B cell (primary cell): ENCODE results near the gene PLPP7. TPM values are rescaled to one million over a fixed set of nuclear protein-coding genes. Genes with fewer than 3 reads are reported as not detected.

Experiments used
- ATAC-seq: fragments of 200-7000 bp; cut with Tn5 transposase; one replicate; pipeline ENCODE4 v1.10.0; 2021; ENCODE audit warnings: low read depth, mild to moderate bottlenecking, moderate number of reproducible peaks, moderate library complexity
- CTCF ChIA-PET: fragments of 350-600 bp; sonication (Branson Sonifier 250); formaldehyde crosslinking; loops from one replicate; lab custom pipeline; 2021; ENCODE audit warnings: antibody characterized with exemption, inconsistent platforms; lab: Charles Lee
- POLR2A ChIA-PET: fragments of 350-600 bp; sonication (Branson Sonifier 250); formaldehyde crosslinking; loops from one replicate; lab custom pipeline; 2021; ENCODE audit warnings: antibody characterized with exemption; lab: Charles Lee
- DNase-seq: peaks from one replicate; pipeline ENCODE4 v3.0.0; 2013
- H2AFZ ChIP-seq: 2 replicates; pipeline ENCODE4 v1.6.1; 2012; ENCODE audit warnings: mild to moderate bottlenecking, low read depth, low read length; ENCODE audit not compliant: insufficient read depth, poor library complexity, severe bottlenecking
- H3K27ac ChIP-seq, 2 donors: 1 replicate in 1 of 2; 2 replicates in 1 of 2; pipeline ENCODE4 v1.5.1; 2012 to 2013; ENCODE audit warnings: low read length in 2 of 2, mild to moderate bottlenecking in 2 of 2, moderate library complexity in 1 of 2
- H3K27me3 ChIP-seq, 4 experiments: fragments of 200-600 bp in 1 of 4; sonication (generic) in 1 of 4; replicated peaks in 1 of 4; 1 replicate in 2 of 4; 2 replicates in 2 of 4; pipeline versions ENCODE4 v1.6.1 to v1.7.0; 2013 to 2016; ENCODE audit warnings: low read length in 3 of 4, mild to moderate bottlenecking in 2 of 4, mixed read lengths in 1 of 4, moderate library complexity in 1 of 4; ENCODE audit not compliant: insufficient read depth in 4 of 4, control insufficient read depth in 3 of 4; ENCODE audit errors: control extremely low read depth in 1 of 4
- H3K36me3 ChIP-seq, 2 experiments: replicated peaks in 1 of 2; 1 replicate in 1 of 2; 2 replicates in 1 of 2; pipeline versions ENCODE4 v1.6.1 to v1.7.1; 2013; ENCODE audit warnings: low read length in 1 of 2; ENCODE audit not compliant: insufficient read depth in 2 of 2, control insufficient read depth in 1 of 2; ENCODE audit errors: control extremely low read depth in 1 of 2, extremely low read depth in 1 of 2
- H3K4me1 ChIP-seq, 2 donors: fragments of 200-600 bp in 1 of 2; sonication (generic) in 1 of 2; 1 replicate in 1 of 2; 2 replicates in 1 of 2; pipeline versions ENCODE4 v1.5.1 to v1.6.1; 2013 to 2017; ENCODE audit warnings: low read length in 2 of 2; ENCODE audit not compliant: control insufficient read depth in 2 of 2, insufficient read depth in 2 of 2
- H3K4me2 ChIP-seq: replicated peaks from 2 replicates; pipeline ENCODE3; 2012; ENCODE audit warnings: mild to moderate bottlenecking, low read depth, low read length; ENCODE audit not compliant: poor library complexity, severe bottlenecking
- H3K4me3 ChIP-seq, 5 experiments: fragments of 200-600 bp in 1 of 5; sonication (generic) in 1 of 5; 1 replicate in 3 of 5; 2 replicates in 2 of 5; pipeline versions ENCODE4 v1.5.1 to v1.7.0; 2011 to 2016; ENCODE audit warnings: low read length in 4 of 5, mild to moderate bottlenecking in 4 of 5, low read depth in 2 of 5, control low read depth in 1 of 5, moderate library complexity in 1 of 5; ENCODE audit not compliant: insufficient read depth in 1 of 5; ENCODE audit errors: control extremely low read depth in 1 of 5, extremely low read depth in 1 of 5
- H3K79me2 ChIP-seq: fragments of 200-600 bp; sonication (generic); one replicate; pipeline ENCODE4 v1.6.0; 2016; ENCODE audit warnings: low read length; ENCODE audit not compliant: control insufficient read depth, insufficient read depth
- H3K9ac ChIP-seq: fragments of 200-600 bp; sonication (generic); 2 replicates; pipeline ENCODE4 v1.6.1; 2017; ENCODE audit warnings: mild to moderate bottlenecking, low read length, moderate library complexity
- H3K9me3 ChIP-seq, 3 donors: one replicate each; pipeline versions ENCODE4 v1.6.1 to v1.7.1; 2013; ENCODE audit warnings: low read length in 2 of 3; ENCODE audit not compliant: control insufficient read depth in 2 of 3, insufficient read depth in 1 of 3; ENCODE audit errors: control extremely low read depth in 1 of 3
- H4K20me1 ChIP-seq: 2 replicates; pipeline ENCODE4 v1.6.0; 2012; ENCODE audit warnings: mild to moderate bottlenecking, low read length; ENCODE audit not compliant: insufficient read depth, control insufficient read depth, poor library complexity, severe bottlenecking
- H3K27ac Mint-ChIP-seq: one replicate; pipeline ENCODE4 v1.8.0; 2021; ENCODE audit warnings: mixed read lengths
- H3K27me3 Mint-ChIP-seq: one replicate; pipeline ENCODE4 v1.8.0; 2021; ENCODE audit warnings: mixed read lengths
- H3K4me1 Mint-ChIP-seq: one replicate; pipeline ENCODE4 v1.8.0; 2021; ENCODE audit warnings: mixed read lengths
- H3K4me3 Mint-ChIP-seq: one replicate; pipeline ENCODE4 v1.8.0; 2021; ENCODE audit warnings: mixed read lengths
- H3K9me3 Mint-ChIP-seq: one replicate; pipeline ENCODE4 v1.8.0; 2022; ENCODE audit warnings: mixed read lengths; ENCODE audit not compliant: insufficient read depth
- CTCF ChIP-seq: fragments of 200-600 bp; IDR thresholded peaks from one replicate; pipeline ENCODE4 v1.8.0; 2022; ENCODE audit warnings: antibody characterized with exemption, mild to moderate bottlenecking
- EZH2 ChIP-seq: IDR thresholded peaks from 2 replicates; pipeline ENCODE4 v1.6.1; 2012; ENCODE audit warnings: borderline replicate concordance, low read depth, mild to moderate bottlenecking, moderate library complexity, low read length; ENCODE audit not compliant: insufficient read depth, poor library complexity, severe bottlenecking
- WGBS: methylation state at CpG from one replicate; pipeline ENCODE4 v1.1.5; 2013; ENCODE audit warnings: missing lambda C conversion rate; ENCODE audit not compliant: insufficient coverage; 5-methylcytosine and 5-hydroxymethylcytosine counted together
- intact Hi-C: fragments of 100-400 bp; cut with micrococcal nuclease; formaldehyde crosslinking; loops from one replicate; pipeline ENCODE4 v1.10.0; 2022
- polyA plus RNA-seq: library from polyadenylated mRNA; depleted of rRNA; stranded (reverse); fragments of >200 nt; gene quantifications from 2 replicates; pipeline ENCODE4 v1.2.3, GENCODE V29; 2012
- total RNA-seq, 2 donors: library from RNA; stranded (reverse); fragments of 120-200 nt in 1 of 2; gene quantifications; 1 replicate in 1 of 2; 2 replicates in 1 of 2; pipeline versions ENCODE4 v1.2.3 to v1.2.4, GENCODE V29; 2013 to 2022

Gene PLPP7
- total and polyA plus RNA-seq, 2 donors (not counting 1 experiment from before 2014, with no cell fraction given): 0.57 to 2.0 TPM

- Histone ChIP-seq H3K9me3 (peaks cover 0 to 18% (median 3%) of the 10 kb centered on the region in 3 donors), H3K36me3 (no peaks in the 10 kb centered on the region), H3K4me3 (no peak overlapping the region), H4K20me1 (no peaks in the 10 kb centered on the region), H3K27me3 (no peaks in the 10 kb centered on the region), H3K27ac (no peak overlapping the region), H3K4me1 (peaks cover 9 to 17% of the 10 kb centered on the region in 2 donors), H2AFZ (no peak overlapping the region), H3K79me2 (no peaks in the 10 kb centered on the region), H3K4me2 (no peak overlapping the region), H3K9ac (no peak overlapping the region)
- 79% methylated on average over 5 of the region's 5 CpGs for WGBS
- no peak for DNase-seq
- intact Hi-C loops: no loop called here
- Mint-ChIP-seq H3K27me3 (no peaks in the 10 kb centered on the region), H3K4me3 (no peak overlapping the region), H3K4me1 (peaks cover 3% of the 10 kb centered on the region), H3K27ac (no peak overlapping the region), H3K9me3 (no peaks in the 10 kb centered on the region)
- ChIA-PET CTCF (interaction anchor here (1.4 kb wide), 1 partner anchor 51 kb away, joined by 4 read pairs; no protein-coding TSS in a partner anchor), POLR2A (no interaction called here)
- no peak for TF ChIP-seq EZH2
- TF ChIP-seq CTCF: no peak
- ATAC-seq: no peak
These were observed 8.8 kb downstream of the PLPP7 start for GRCh38 chr9:131298341-131298740.

DNA sequence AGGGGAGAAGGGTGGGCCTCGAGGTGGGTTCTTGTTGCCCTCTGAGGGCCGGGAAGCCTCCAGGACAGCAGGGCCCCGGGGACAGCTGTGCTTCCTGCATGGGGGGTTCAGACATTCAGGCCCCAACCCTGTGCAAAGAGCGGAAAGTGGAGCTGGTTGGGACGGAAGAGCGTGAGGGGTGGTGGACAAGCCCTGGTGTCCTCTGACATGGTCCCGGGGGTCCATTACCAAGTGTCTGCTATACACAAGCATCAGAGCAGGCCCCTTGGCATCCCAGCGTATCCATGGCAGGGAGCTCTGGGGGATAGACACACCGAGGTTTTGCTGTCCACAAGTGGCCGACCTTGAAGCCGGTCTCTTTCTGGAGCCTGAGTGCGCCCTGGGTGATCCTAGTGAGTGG, 9.3 kb downstream of the PLPP7 start:
- no peak overlapping the region for H3K27ac ChIP-seq
- intact Hi-C loops: no loop called here
- ChIA-PET POLR2A (no interaction called here), CTCF (interaction anchor here (1.4 kb wide), 1 partner anchor 51 kb away, joined by 4 read pairs; no protein-coding TSS in a partner anchor)
- H3K9ac ChIP-seq: no peak overlapping the region
- TF ChIP-seq EZH2: no peak
- TF ChIP-seq CTCF: no peak
- peaks cover 3% of the 10 kb centered on the region for H3K4me1 Mint-ChIP-seq
- H3K79me2 ChIP-seq: no peaks in the 10 kb centered on the region
- H3K9me3 ChIP-seq: peaks cover 0 to 18% (median 3%) of the 10 kb centered on the region in 3 donors
- DNase-seq: no peak
- H3K9me3 Mint-ChIP-seq: no peaks in the 10 kb centered on the region
- 87% methylated on average over 12 of the region's 12 CpGs for WGBS
- H3K4me1 ChIP-seq: peaks cover 9 to 17% of the 10 kb centered on the region in 2 donors
- no peak overlapping the region for H3K4me3 Mint-ChIP-seq
- H2AFZ ChIP-seq: no peak overlapping the region
- H3K27ac Mint-ChIP-seq: no peak overlapping the region
- peaks cover 0 to 3% (median 0%) of the 10 kb centered on the region in 4 experiments for H3K27me3 ChIP-seq
- no peak overlapping the region for H3K4me3 ChIP-seq
- H3K27me3 Mint-ChIP-seq: no peaks in the 10 kb centered on the region
- no peaks in the 10 kb centered on the region for H3K36me3 ChIP-seq
- no peak overlapping the region for H3K4me2 ChIP-seq
- no peaks in the 10 kb centered on the region for H4K20me1 ChIP-seq
- ATAC-seq: no peak
